Nephron progenitor cell (in vitro differentiated cells): ENCODE results near the gene ATIC.

Source experiments
- DNase-seq: peaks from one replicate; pipeline ENCODE4 v3.0.0; 2021
- H3K27ac Mint-ChIP-seq: 2 replicates; pipeline ENCODE4 v1.8.0; 2021; ENCODE audit warnings: mild to moderate bottlenecking, moderate library complexity, mixed read lengths
- H3K27me3 Mint-ChIP-seq: 2 replicates; pipeline ENCODE4 v1.8.0; 2021; ENCODE audit warnings: mild to moderate bottlenecking, low read depth, mixed read lengths; ENCODE audit not compliant: poor library complexity
- H3K36me3 Mint-ChIP-seq: 2 replicates; pipeline ENCODE4 v1.8.0; 2021; ENCODE audit warnings: low read depth, mixed read lengths
- H3K4me1 Mint-ChIP-seq: 2 replicates; pipeline ENCODE4 v1.8.0; 2021; ENCODE audit warnings: mixed read lengths
- H3K4me3 Mint-ChIP-seq: 2 replicates; pipeline ENCODE4 v1.8.0; 2021; ENCODE audit warnings: mild to moderate bottlenecking, moderate library complexity, mixed read lengths
- H3K9me3 Mint-ChIP-seq: 2 replicates; pipeline ENCODE4 v1.8.0; 2021; ENCODE audit warnings: mild to moderate bottlenecking, moderate library complexity, mixed read lengths
- TF ChIP-seq, protein P1 (sequence below): fragments of 200-600 bp; sonication (generic); IDR thresholded peaks from 2 replicates; pipeline ENCODE4 v1.5.0; 2021; ENCODE audit warnings: antibody characterized with exemption

ATIC gene

DNA sequence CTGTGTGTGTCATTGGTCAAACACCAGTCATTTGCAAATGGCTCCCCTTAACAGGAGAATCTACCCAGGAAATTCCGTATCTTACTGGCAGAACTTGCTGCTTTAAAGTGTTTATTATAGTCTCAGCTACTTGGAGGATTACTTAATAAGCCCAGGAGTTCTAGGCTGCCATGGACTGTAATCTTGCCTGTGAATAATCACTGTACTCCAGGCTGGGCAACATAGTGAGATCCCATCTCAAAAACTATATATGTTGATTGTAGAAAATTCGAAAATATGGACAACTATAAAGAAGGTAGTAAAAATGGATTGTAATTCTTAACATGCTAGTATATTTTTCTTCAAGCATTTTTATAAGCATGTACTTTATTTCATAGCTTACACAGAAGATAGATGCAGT, 4.5 kb downstream of the ATIC start:
- Mint-ChIP-seq H3K27ac (no peak overlapping the region), H3K9me3 (peaks cover 9% of the 10 kb centered on the region), H3K36me3 (peaks cover 79% of the 10 kb centered on the region), H3K27me3 (no peaks in the 10 kb centered on the region), H3K4me3 (no peak overlapping the region), H3K4me1 (peaks cover 21% of the 10 kb centered on the region)
- DNase-seq, result no peak
- TF ChIP-seq, protein P1, sequence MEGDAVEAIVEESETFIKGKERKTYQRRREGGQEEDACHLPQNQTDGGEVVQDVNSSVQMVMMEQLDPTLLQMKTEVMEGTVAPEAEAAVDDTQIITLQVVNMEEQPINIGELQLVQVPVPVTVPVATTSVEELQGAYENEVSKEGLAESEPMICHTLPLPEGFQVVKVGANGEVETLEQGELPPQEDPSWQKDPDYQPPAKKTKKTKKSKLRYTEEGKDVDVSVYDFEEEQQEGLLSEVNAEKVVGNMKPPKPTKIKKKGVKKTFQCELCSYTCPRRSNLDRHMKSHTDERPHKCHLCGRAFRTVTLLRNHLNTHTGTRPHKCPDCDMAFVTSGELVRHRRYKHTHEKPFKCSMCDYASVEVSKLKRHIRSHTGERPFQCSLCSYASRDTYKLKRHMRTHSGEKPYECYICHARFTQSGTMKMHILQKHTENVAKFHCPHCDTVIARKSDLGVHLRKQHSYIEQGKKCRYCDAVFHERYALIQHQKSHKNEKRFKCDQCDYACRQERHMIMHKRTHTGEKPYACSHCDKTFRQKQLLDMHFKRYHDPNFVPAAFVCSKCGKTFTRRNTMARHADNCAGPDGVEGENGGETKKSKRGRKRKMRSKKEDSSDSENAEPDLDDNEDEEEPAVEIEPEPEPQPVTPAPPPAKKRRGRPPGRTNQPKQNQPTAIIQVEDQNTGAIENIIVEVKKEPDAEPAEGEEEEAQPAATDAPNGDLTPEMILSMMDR, result no peak

DNA sequence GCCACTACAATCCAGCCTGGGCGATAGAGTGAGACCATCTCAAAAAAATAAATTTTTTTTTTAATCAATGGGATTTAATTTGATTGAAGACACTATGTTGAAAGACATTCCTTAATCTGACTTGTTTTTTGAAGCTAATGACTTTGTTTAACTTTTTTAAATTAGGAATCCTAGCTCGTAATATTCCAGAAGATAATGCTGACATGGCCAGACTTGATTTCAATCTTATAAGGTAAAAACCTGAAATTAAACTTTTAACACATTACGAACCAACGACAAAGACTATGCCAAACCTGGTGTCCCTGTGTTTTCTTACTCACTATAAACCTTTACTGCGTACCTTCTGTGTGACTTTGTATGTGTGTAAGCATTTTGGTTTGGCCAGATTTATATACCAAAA, 7.6 kb downstream of the ATIC start:
- no peak overlapping the region for H3K27ac Mint-ChIP-seq
- DNase-seq, result no peak
- peaks cover 95% of the 10 kb centered on the region for H3K36me3 Mint-ChIP-seq
- H3K27me3 Mint-ChIP-seq, result no peaks in the 10 kb centered on the region
- TF ChIP-seq, protein P1, result no peak
- H3K9me3 Mint-ChIP-seq, result peaks cover 9% of the 10 kb centered on the region
- H3K4me3 Mint-ChIP-seq, result no peak overlapping the region
- no peaks in the 10 kb centered on the region for H3K4me1 Mint-ChIP-seq

DNA sequence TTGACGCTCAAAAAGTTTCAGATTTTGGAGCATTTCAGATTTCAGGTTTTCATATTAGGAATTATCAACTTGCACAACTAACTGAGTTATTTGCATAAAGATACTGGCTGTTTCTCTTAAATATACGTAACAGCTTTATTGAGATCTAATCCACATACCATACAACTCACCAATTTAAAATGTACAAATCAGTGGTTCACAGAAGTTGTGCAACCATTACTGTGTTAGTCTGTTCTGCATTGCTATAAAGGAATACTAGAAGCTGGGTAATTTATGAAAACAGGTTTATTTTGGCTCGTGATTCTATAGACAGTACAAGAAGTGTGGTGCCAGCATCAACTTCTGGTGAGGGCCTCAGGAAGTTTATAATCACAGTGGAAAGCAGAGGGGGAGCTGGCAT, 8.2 kb downstream of the ATIC start:
- no peaks in the 10 kb centered on the region for H3K27me3 Mint-ChIP-seq
- peaks cover 95% of the 10 kb centered on the region for H3K36me3 Mint-ChIP-seq
- DNase-seq, result no peak
- H3K27ac Mint-ChIP-seq, result no peak overlapping the region
- peaks cover 9% of the 10 kb centered on the region for H3K9me3 Mint-ChIP-seq
- peaks cover 4% of the 10 kb centered on the region for H3K4me1 Mint-ChIP-seq
- TF ChIP-seq, protein P1, result no peak
- H3K4me3 Mint-ChIP-seq, result no peak overlapping the region

DNA sequence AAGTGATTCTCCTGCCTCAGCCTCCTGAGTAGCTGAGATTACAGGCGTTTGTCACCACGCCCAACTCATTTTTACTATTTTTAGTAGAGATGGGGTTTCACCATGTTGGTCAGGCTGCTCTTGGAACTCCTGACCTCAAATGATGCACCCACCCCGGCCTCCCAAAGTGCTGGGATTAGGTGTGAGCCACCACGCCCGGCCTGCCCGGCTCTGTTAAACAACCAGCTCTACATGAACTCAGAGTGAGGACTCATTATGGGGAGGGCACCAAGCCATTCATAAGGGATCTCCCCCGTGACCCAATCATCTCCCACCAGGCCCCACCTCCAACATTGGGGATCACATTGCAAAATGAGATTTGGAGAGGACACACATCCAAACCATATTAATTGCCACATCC, 8.8 kb downstream of the ATIC start:
- Mint-ChIP-seq H3K36me3 (peaks cover 95% of the 10 kb centered on the region), H3K4me3 (no peak overlapping the region), H3K4me1 (peaks cover 4% of the 10 kb centered on the region), H3K27ac (no peak overlapping the region), H3K9me3 (peaks cover 9% of the 10 kb centered on the region), H3K27me3 (no peaks in the 10 kb centered on the region)
- no peak for DNase-seq
- TF ChIP-seq, protein P1, result no peak

GRCh38 chr2:215324811-215325210, 13.0 kb downstream of the ATIC start:
- H3K27me3 Mint-ChIP-seq, result no peaks in the 10 kb centered on the region
- H3K4me3 Mint-ChIP-seq, result no peak overlapping the region
- peaks cover 9% of the 10 kb centered on the region for H3K9me3 Mint-ChIP-seq
- no peak for DNase-seq
- peaks cover 98% of the 10 kb centered on the region for H3K36me3 Mint-ChIP-seq
- H3K4me1 Mint-ChIP-seq, result peaks cover 19% of the 10 kb centered on the region
- TF ChIP-seq, protein P1, result no peak
- no peak overlapping the region for H3K27ac Mint-ChIP-seq

DNA sequence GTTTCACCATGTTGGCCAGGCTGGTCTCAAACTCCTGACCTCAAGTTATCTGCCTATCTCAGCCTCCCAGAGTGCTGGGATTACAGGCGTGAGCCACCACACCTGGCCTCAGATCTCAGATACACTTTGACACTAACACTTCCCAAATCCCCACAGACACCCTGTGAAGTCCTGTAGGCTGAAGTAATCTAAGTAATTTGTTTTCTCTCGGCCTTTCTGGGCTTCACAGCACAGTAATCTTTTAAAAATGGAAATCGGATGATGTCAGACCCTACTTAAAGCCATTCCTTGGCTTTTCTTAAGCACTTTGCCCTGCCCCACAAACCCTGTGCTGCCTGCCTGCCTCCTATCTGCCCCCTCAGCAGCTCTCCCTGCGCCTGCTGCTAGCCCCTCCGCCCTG, 16.2 kb downstream of the ATIC start:
- no peaks in the 10 kb centered on the region for H3K27me3 Mint-ChIP-seq

More for the DNA sequence above, 16.2 kb downstream of the ATIC start:
- Mint-ChIP-seq H3K9me3 (peaks cover 5% of the 10 kb centered on the region), H3K27ac (peak overlapping the region; percentile 82), H3K4me1 (peaks cover 24% of the 10 kb centered on the region), H3K36me3 (peaks cover 94% of the 10 kb centered on the region), H3K4me3 (no peak overlapping the region)
- TF ChIP-seq, protein P1, result no peak
- DNase-seq, result no peak
